ENCODE results near the gene UTP25. TPM values are rescaled to one million over a fixed set of nuclear protein-coding genes. Genes with fewer than 3 reads are reported as not detected.

Gene UTP25, protein sequence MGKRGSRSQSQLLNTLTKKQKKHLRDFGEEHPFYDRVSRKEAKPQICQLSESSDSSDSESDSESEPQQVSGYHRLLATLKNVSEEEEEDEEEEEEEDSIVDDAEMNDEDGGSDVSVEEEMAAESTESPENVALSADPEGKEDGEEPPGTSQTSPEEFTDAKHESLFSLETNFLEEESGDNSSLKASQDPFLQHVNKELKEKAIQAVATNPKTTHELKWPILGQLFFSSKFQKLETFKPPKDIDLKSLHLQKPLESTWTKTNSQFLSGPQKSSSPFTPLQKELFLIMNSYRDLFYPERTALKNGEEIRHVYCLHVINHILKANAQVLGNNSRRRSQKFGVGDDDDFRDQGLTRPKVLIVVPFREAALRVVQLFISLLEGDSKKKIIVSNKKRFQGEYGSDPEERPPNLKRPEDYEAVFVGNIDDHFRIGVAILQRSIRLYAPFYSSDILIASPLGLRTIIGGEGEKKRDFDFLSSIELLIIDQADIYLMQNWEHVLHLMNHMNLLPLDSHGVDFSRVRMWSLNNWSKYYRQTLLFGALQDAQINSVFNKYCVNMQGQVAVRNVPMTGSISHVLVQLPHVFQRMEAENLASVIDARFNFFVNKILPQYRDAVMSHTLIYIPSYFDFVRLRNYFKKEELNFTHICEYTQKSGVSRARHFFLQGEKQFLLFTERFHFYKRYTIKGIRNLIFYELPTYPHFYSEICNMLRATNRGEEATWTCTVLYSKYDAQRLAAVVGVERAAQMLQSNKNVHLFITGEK
- total RNA-seq = 5.1 and 6.3 TPM in 2 replicates

DNA sequence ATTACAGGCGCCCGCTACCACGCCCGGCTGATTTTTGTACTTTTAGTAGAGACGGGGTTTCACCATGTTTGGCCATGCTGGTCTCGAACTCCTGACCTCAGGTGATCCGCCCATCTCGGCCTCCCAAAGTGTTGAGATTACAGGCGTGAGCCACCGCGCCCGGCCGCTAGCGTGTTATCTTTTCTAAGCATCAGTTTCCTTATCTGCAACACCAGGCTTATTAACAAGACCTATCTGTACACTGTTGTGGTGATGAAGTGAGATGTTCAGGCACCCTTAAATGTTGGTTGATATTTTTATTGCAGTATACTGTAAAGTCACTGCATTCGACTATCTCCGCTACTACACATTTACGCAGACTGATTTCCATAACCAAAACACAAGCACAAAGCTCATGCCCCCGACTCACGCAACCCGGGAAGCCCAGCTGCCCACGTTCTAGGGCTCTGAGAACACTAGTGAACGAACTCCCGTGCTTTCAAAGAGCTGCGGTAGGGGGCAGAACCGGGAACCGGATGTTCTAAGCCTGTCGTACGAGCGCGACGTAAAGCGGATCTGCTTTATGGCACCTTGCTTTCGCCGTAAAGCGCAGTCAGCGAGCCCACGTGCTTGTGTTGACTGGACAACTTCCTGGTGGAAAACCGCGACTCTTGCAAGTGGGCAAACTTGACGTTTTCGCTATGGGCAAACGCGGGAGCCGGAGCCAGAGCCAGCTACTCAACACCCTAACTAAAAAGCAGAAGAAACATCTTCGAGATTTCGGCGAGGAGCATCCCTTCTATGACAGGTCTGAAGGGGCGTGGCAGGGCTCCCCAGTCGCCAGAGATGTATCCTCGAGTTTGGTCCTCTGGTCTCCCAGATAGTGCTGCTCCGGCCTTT, at the start of gene UTP25:
UTP25 (plus strand) TSS at position 589 of the 879 bp plus-strand sequence; CDS start at position 681, 92 bp downstream.

DNA sequence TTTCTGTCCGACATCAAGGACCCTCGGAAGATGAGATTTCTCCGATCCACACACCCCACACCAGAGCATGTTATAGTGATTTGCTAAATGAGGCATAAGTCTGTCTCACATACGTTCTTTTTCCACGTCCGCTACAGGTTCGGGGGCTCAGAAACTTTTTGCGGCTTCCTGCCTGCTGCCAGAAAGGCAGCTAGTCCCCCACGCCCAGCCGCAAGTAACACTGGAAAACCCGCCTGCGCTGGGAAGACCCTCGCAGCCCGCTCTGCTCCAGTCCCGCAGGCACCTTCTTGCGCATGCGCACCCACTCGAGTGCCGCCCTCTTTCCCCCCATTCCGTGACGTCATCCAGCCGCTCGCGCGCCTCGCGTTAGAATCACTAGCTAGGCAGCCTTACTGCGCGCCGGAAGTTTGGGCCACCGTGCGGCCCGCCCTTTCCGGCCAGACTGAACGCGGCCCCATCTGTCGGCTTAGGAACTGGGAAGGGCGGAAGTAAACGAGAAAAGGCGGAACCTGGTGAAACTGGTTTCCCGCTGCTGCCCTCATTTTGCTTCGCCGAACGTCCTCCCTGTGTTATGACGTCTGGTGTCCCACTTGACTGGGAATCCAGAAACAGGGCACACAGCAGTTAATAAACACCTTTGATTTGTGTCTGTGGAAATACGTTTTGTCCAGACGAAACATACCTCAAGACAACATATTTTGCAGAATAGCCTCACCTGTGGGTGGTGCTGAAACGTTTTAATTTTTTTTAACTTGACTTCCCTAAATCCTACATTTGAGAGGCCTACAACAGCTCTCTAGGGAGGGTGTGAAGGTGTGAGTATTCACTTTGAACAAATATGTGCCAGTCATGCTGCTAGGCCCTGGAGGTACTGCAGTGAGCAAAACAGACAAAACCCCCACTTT, 43.3 kb upstream of the UTP25 start, which contains the start of gene C1orf74:
C1orf74 (minus strand) TSS at position 295 of the 905 bp plus-strand sequence. CDS start 925 bp downstream, outside the sequence.

DNA sequence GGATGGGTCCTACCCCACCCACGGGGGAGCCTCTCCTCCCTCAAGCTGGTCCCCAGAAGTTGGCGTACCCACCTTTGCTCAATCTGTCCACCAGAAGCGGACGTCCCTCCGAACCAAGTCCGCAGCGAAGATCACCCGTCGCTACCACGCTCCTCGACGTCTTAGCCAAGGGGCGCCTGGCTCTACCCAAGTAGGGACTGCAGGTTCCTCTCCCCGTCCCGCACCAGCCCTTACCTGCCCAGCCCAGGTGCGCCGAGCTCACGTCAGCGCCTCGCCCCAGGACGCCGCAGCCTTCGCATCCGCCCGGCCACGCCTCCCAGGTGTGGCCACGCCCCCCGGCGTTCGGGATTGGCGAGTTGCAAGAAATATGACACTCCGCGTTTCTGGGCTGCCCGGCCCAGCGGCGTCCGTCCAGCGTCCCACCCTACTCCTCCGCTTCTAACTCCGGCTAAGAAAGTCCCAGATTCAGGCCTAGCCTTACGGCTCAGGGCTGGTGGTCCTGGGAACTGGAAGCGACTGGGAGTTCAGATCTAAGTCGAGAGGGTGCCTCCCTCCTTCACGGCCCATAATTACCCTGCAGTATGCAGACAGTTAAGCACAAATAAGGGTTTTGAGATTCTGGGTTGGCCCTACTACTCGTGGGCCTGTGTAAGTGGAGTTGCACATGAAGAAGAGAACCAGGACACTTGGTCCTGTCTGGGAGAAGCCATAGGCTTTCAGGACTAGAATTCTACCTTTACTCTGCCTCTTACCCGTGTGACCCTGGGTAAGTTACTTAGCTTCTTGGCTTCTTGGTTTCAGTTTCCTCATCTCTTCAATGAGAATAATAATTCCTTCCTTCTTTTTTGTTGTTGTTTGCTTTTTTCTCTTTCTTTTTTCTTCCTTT, 21.7 kb upstream of the UTP25 start, which contains the start of gene IRF6:
IRF6 (minus strand) TSS at position 268 of the 886 bp plus-strand sequence. CDS start 4,729 bp downstream, outside the sequence.

Other genes starting within 250 kb of the UTP25 start
- gene CAMK1G, start 244.3 kb upstream of the UTP25 start, total RNA-seq = not detected in 2 replicates
- gene LAMB3, start 175.5 kb upstream of the UTP25 start, total RNA-seq = 3.4 and 3.6 TPM in 2 replicates
- gene G0S2, start 152.6 kb upstream of the UTP25 start, total RNA-seq = 14.8 and 34.5 TPM in 2 replicates
- 16.6 and 177 TPM in 2 replicates for gene HSD11B1, start 123.1 kb upstream of the UTP25 start, total RNA-seq
- gene TRAF3IP3, start 71.9 kb upstream of the UTP25 start, total RNA-seq = not detected in 2 replicates
- 1.1 and 2.3 TPM in 2 replicates for gene C1orf74, start 43.4 kb upstream of the UTP25 start, total RNA-seq
- 0.32 TPM in 1 of 2 replicates, not detected in the other for gene IRF6, start 21.8 kb upstream of the UTP25 start, total RNA-seq
- gene SYT14, start 110.2 kb downstream of the UTP25 start, total RNA-seq = 1.5 TPM in 1 of 2 replicates, not detected in the other